ENCODE data around the gene SNED1.

Gene SNED1

DNA sequence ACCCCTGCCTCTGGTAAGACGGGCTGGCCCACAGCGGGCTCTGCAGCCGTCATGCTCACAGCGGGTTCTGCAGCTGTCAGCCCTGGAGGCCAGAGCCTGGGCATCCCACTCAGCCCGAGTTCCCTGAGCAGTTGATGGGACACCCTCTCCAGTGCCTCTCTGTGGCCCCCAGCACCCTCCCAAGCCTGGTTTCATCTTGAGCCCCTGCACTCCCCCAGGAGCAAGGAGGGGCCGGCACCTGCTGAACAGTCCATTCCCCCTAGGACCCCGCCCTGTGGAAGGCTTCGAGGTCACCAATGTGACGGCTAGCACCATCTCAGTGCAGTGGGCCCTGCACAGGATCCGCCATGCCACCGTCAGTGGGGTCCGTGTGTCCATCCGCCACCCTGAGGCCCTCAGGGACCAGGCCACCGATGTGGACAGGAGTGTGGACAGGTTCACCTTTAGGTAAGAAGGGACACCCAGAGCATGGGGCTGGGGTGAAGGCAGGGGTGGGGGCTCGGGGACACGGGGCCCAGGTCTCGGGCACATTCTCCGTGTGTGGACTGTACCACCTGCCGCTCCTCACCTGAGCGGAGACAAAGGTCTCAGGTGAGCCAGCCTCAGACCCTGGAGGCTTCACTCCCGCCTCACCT lies 69.2 kb downstream of the SNED1 start:
- no peak for DNase-seq (ENCODE audit: low read depth)

DNA sequence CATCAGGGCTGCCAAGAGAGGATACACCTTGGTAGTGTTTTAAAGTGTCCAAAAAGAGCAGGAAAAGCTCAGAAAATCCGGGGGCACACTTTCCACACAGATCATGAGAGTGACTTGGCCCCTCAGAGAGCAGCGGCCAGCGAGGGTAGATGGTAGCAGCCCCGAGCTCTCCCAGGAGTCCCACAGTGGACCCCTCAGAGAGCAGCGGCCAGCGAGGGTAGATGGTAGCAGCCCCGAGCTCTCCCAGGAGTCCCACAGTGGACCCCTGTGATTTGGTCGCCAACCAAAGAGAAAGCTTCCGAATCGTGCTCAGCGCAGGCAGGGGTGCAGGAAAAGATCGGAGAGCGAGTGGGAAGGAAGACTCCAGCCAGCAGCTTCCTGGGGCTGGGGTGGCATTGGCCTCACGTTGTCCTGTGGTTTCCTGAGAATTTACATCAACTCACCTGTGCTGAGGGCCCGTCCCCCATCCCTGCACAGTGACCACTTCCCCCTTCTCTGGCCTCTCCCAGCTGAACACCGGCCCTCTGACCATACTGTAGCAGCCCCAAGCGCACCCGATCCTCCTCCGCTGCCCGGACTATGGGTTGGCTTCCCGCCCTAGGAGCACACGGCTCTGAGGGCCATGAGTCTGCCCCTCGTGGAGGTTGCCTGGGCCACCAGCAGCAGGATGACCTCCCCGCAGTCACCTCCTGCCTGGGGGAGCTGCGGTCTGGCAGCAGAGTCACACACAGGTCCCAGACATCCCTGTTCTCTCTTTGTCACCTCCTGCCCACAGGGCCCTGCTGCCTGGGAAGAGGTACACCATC lies 69.9 kb downstream of the SNED1 start:
- DNase-seq (ENCODE audit: low read depth): no peak

DNA sequence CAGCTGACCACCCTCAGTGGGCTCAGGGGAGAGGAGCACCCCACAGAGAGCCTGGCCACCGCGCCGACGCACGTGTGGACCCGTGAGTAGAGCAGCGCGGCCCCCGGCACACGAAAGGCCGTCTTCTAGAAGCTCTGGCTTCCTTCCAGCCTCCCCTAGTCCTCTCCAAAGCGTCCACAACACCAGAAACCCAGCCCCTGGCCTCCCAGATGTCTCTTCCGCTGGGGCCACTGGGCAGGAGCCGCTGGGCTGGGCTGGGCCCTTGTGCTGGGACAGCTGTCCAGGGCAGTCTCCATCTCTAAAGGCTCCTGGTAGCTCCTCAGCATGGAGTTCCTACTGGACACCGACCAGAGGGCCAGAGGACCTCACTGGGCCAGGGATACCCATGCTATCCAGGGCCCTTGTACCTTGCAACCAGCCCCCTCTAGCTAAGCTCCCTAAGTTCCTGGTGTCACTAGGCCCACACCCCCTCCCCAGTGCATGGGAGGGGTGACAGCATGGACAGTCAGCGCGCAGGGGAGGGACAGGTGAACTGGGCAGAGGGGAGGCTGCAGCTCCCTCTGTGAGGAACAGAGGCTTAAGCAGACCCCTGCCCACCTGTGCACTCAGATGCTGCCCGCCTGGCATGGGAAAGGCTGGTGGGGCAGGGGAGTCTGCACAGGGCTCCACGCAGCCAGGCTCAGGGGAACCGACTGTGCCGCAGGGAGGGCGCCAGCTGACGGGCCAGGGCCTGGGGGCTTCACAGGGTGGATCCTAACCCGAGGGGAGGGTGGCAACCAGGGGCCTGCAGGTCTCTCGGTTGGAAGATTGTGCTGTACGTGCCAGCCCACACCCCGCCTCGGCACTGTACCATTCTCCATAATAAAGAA lies 70.8 kb downstream of the SNED1 start:
- no peak for DNase-seq (ENCODE audit: low read depth)

DNA sequence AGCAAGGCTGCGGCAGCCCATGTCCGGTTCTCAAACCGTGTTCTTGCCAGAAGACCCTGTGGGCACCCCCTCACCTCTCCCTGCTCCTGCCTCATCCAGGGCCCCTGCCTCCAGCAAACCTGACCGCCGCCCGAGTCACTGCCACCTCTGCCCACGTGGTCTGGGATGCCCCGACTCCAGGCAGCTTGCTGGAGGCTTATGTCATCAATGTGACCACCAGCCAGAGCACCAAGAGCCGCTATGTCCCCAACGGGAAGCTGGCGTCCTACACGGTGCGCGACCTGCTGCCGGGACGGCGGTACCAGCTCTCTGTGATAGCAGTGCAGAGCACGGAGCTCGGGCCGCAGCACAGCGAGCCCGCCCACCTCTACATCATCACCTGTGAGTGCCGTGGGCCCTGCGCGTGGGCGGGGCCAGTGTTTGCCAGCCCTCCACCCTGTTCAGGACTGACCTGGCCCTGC lies 71.4 kb downstream of the SNED1 start:
- no peak for DNase-seq (ENCODE audit: low read depth)

GRCh38 chr2:241070361-241070760 lies 71.9 kb downstream of the SNED1 start:
- no peak for DNase-seq (ENCODE audit: low read depth)

DNA sequence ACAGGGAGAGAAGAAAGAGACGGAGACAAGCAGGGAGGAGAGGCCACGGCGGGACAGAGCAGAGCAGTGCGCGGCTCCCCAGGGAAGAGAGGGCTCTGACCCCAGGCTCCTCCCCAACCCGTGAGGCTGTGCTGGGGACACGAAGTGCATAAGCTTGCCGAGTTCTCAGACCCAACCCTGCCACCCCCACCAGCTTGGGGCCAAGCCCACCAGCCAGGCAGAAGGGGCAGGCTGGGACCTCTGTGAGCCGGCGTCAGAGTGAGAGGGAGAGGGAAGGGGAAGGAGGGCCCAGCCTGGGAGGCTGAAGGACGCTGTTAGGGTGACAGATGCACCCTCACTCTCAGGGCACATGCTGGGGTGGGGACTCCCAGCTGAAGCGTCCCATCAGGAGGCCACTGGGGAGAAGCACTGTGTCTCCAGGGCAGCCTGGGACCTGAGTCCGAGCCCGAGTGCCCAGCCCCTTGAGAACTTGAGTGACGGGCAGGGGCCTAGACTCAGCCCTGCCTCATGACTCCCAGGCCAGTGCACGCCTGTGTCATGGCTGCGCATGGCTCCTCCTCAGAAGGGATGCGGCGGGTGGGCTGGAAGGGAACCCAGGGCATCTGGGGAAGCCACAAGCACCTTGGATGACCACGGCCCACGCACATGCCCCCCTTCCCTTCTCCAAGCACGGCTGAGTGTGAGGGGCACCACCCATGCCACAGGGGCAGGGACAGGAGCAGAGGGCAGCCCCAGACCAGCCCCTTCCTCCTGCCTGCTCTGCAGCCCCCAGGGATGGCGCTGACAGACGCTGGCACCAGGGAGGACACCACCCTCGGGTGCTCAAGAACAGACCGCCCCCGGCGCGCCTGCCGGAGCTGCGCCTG lies 72.6 kb downstream of the SNED1 start:
- DNase-seq (ENCODE audit: low read depth): no peak

DNA sequence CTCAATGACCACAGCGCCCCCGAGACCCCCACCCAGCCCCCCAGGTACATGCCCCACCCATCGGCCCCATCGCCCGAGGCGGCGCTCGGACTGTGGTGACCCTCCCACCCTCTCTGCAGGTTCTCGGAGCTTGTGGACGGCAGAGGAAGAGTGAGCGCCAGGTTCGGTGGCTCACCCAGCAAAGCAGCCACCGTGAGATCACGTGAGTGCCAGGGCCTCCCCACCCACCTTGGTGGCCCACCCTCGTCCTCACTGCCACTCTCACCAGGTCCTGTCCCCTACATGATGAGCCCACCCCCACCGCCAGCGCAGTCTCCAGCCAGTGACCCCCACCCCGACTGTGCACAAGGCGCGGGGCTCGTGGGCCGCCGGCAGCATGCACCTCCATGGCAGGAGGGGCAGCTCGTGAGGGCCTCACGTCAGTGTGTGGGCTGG lies 73.3 kb downstream of the SNED1 start:
- no peak for DNase-seq (ENCODE audit: low read depth)

DNA sequence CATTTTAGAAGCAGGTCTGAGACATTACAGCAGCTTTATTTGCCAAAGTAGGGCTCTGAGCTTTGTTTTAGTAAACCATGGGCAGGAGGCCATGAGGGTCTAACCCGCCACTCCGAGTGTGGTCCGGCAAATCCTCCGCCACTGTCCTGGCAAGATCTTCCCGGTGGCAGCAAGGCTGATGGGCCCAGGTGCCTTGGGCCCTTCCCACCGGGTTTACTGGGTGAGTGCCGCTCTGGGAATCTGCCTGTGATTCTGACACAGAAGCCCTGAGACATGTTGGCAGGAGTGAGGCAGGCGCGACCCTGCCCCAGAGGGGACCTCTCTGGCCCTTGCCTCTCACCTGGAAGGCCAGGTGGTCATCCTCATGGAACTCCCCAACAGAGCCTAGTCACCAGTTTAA lies 73.7 kb downstream of the SNED1 start:
- DNase-seq (ENCODE audit: low read depth): no peak

DNA sequence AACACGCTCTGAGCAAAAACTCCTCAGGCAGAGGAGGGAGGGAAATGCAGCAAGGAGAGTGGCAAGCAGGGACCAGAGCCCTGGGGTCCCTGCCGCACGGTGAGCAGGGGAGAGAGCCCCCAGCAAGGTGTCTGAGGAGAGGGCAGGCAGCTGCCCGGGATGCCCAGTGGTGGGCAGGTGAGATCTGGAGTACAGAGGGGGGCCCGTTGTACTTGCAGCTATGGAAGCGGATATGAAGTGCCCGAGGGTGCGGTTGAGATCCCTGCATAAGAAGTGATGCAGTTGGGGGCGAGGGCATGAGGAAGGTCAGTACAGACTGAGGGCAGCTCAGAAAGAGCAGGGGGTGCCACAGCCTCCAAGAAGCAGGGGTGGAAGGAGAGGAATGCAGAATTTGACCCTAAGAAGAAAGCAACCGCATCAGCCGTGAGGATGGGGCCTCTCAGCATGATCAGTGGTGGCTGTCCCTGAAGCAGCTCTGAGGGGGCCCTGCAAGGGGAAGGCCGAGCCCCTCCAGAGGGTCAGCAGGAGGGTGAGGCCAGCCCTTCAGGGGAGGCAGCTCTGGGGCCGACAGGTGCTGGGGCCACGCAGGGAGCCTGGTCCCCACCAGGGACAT lies 74.2 kb downstream of the SNED1 start:
- DNase-seq (ENCODE audit: low read depth): no peak

GRCh38 chr2:241073166-241074064 lies 75.0 kb downstream of the SNED1 start:
- no peak for DNase-seq (ENCODE audit: low read depth)

GRCh38 chr2:241074065-241074818 lies 75.8 kb downstream of the SNED1 start:
- no peak for DNase-seq (ENCODE audit: low read depth)

- DNase-seq (ENCODE audit: low read depth): no peak
Observed at GRCh38 chr2:241074901-241075540, 76.6 kb downstream of the SNED1 start.

DNA sequence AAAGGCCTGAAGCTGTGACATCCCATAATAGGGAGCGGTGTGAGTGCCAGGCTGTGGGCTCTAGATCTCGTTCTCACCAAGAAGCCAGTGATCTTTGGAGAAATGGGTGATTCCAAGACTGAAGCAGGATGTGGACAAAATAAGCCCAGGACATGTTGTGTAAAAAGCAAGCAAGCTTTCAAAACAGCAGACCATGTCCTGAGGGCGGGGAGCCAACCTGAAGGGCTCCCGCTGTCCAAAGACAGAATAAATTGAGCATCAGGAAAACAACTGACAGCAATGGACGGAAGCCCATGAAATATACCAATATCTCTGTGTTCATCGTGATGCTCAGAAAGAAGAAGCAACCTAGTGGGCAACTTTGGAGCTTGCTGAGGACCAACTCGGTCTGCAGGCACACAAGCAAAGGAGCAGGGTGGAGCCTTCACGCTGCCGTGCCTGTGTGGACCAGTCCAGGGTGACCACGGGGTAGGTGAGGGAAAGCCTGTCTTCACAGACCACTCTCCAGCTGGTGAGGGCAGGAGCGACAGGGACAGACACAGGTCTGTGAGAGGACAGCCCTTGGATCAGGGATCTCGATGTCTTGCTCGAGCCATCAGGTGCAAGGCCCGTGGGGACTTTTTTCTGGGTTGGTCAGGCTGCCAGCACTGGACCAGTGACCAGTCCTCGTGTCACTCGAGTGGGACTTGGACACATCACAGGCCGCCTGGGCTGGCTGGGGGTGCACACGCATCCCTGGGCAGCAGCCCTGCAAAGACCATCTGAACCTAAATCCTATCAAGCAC lies 82.2 kb downstream of the SNED1 start:
- no peak for DNase-seq (ENCODE audit: low read depth)

GRCh38 chr2:241081190-241081642 lies 82.8 kb downstream of the SNED1 start:
- no peak for DNase-seq (ENCODE audit: low read depth)

DNA sequence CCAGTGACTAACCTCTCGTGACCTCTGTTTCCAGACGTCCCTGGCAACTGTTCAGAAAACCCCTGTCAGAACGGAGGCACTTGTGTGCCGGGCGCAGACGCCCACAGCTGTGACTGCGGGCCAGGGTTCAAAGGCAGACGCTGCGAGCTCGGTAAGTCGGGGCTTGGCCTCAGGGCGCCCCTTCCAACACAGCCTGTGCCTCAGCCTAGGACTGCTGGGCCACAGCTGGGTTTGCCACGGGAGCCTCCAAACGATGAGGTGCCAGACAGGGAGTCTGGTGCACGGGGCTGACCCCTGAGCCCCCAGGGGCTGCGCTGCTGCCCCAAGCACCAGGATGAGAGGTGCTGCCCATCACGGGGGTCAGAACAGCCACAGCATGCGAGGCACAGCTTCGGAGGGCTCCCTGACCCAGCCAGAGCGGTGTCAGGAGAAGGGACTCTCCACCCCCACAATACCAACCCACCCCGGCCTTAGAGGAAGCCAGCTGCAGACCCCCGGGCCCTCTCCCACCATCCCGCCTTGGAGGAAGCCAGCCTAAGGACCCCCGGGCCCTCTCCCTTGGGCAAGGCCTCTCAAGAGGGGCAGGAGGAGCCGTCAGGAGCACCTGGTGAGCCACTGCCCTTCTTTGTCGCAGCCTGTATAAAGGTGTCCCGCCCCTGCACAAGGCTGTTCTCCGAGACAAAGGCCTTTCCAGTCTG lies 83.4 kb downstream of the SNED1 start:
- no peak for DNase-seq (ENCODE audit: low read depth)

- no peak for DNase-seq (ENCODE audit: low read depth)
Observed at GRCh38 chr2:241082341-241083090, 84.1 kb downstream of the SNED1 start.

- no peak for DNase-seq (ENCODE audit: low read depth)
Observed at GRCh38 chr2:241083091-241083415, 84.6 kb downstream of the SNED1 start.
